Sciatic nerve (tissue), 2 donors: ENCODE results near the gene CD244. TPM values are rescaled to one million over a fixed set of nuclear protein-coding genes. Genes with fewer than 3 reads are reported as not detected.
A peak's percentile ranks its signal among the peaks of the same experiment; 100 is the strongest.
"Not testable (repeated sequence)": the region's sequence is repeated elsewhere in the genome, so short reads cannot be mapped to it uniquely, and the experiment has no call there.

ENCODE experiments used
- ATAC-seq: fragments of 200-7000 bp; cut with Tn5 transposase; one replicate; pipeline ENCODE4 v1.9.1; 2020; ENCODE audit warnings: mild to moderate bottlenecking, moderate library complexity
- DNase-seq: peaks from one replicate; pipeline ENCODE4 v3.0.0-alpha.2; 2020; ENCODE audit warnings: low spot score
- intact Hi-C: fragments of 100-400 bp; cut with DNase I; formaldehyde crosslinking; loops from one replicate; pipeline ENCODE4 v1.14.2; 2022
- total RNA-seq: library from RNA; stranded (reverse); fragmentation: NEBNext Ultra II Directional; extraction: Animal tissue kit (Norgen Biotek cat#: 25700); gene quantifications from one replicate; pipeline ENCODE4 v1.2.1, GENCODE V29; 2021
- donor health status: DM: no; HTN: no; CAD: no.
- donor health status: DM: no; HTN: no; CAD: no.

Gene CD244, protein sequence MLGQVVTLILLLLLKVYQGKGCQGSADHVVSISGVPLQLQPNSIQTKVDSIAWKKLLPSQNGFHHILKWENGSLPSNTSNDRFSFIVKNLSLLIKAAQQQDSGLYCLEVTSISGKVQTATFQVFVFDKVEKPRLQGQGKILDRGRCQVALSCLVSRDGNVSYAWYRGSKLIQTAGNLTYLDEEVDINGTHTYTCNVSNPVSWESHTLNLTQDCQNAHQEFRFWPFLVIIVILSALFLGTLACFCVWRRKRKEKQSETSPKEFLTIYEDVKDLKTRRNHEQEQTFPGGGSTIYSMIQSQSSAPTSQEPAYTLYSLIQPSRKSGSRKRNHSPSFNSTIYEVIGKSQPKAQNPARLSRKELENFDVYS
- total RNA-seq = 0.98 TPM

DNA sequence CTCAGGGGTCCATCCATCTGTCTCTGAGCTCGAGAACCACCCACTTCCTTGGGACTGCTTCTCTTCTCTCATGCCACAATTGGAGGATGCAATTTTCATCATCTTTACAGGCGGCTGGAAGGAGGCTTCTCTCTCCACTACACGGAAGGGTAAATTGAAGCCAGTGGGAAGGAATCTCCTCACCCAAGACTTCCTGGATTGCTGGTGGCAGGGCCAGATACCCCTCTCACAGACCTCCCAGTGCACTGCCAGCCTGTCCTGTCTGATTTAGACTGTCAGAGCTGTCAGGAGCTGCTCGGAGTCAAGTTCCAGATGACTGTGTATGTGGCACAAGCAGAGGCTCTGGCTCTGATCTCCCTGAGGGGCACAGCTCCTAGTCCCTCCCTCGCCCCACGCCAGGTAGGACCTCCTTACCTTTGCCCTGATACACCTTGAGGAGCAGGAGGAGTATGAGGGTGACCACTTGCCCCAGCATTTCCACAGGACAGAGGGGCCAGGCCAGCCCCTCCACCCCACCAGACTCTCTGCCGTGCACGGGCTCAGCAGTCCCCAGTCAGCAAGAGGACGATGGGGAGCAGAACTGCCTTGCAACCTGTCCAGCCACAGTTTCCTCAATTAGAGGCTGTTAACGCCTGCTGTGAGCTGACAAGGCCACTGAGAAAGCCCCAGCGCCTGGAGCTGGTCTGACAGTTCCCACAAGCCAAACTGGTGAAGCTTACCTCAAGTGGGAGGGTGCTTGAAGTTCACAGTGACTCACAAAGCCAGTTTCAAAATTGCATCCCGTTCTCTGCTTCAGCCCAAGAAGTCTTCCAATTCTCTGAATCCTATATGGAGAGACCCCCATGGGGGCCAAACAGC lies at the start of gene CD244:
Gene CD244, minus strand, starts transcription at position 685 of the 858 bp plus-strand sequence. Its CDS starts 210 bp downstream, at position 475.
- intact Hi-C loops = no loop called here
- ATAC-seq (peak; percentile 28), DNase-seq (no peak)

DNA sequence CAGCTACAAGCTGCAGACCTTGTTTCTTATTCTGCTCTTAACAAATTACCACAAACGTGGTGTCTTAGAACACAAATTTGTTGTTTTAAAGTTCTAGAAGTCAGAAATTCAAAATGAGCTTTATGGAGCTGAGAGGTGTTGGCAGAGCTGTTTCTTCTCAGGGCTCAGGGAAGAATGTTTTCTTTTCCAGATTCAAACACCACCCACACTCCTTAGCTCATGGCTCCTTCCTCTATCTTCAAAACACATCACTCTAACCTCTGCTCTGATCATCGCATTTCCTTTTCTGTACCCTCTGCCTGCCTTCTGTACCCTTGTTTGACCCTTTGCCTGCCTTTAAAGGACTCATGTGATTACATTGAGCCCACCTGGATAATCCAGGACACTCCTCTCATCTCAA lies 49.2 kb upstream of the CD244 start:
- DNase-seq (no peak), ATAC-seq (no peak)
- intact Hi-C loops = no loop called here

DNA sequence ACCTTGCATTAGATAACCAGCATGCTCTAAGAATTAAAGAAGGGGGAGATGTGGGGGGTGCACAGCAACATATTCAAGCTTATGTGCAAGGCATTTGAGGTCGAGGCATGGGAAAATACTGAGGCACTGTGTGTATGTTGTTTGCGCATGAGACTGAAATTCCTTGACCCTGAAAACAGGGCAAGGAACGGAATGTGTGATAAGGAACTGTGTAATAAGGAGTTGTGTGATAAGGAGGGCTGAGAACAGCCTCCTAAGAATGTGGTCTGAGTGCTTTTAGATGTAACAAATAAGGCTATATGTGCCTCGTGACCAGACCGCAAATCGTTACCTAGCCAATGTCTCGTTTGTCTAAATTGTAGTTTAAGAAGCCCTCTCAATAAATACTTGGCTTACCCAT lies 48.8 kb upstream of the CD244 start:
- ATAC-seq (no peak), DNase-seq (no peak)
- intact Hi-C loops = no loop called here

DNA sequence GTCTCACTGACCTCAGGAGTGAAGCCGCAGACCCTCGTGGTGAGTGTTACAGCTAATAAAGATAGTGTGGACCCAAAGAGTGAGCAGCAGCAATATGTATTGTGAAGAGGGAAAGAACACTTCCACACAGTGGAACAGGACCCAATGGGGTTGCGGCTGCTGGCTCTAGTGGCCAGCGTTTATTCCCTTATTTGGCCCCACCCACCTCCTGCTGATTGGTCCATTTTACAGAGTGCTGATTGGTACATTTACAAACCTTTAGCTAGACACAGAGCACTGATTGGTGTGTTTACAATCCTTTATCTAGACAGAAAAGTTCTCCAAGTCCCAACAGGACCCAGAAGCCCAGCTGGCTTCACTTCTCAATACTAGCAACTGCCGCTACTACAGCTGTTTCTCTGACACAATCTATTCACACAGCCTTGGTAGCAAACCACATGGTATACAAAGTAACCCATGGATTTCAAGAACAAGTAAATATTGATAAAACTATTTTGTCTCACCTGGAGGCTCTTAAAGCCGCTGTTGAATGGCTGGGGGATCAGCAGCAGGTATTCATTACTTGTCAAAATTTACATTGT lies 47.6 kb upstream of the CD244 start:
- intact Hi-C loops = no loop called here
- DNase-seq (no peak), ATAC-seq (no peak)

DNA sequence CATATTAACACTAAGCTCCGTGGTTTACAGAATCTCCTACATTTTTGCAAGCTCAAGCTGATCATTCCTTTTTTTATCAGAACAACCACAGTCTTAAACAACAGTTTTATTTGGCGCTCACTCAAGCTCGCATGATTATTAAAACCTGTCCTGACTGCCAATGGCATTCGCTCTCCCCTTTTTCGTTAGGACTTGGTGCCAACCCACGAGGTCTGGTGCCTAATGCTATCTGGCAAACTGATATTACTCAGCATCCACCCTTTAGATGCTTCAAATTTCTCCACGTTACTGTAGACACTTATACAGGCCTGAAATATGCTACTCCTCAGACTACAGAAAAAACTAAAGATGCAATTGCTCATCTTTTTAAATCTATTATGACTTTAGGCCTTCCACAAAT lies 45.3 kb upstream of the CD244 start:
- DNase-seq (no peak), ATAC-seq (no peak)
- intact Hi-C loops = no loop called here

DNA sequence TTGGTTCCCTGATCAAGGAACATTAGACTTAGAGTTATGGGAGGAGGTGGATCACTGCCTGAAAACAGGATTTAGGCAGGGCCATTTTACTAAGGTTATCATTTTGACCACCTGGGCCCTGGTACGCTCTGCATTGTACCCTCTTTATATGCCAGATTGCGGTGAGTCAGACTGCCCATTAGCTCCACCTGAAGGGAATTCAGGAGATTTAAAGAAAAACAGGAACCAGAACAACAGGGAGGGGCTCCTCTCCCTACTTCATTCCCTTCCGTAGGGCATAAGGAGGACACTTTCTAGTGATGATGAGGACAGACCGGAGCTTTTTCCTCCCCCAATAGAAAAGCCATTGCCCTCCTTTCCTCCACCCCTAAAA lies 42.9 kb upstream of the CD244 start:
- intact Hi-C loops = no loop called here
- ATAC-seq (no peak), DNase-seq (no peak)

DNA sequence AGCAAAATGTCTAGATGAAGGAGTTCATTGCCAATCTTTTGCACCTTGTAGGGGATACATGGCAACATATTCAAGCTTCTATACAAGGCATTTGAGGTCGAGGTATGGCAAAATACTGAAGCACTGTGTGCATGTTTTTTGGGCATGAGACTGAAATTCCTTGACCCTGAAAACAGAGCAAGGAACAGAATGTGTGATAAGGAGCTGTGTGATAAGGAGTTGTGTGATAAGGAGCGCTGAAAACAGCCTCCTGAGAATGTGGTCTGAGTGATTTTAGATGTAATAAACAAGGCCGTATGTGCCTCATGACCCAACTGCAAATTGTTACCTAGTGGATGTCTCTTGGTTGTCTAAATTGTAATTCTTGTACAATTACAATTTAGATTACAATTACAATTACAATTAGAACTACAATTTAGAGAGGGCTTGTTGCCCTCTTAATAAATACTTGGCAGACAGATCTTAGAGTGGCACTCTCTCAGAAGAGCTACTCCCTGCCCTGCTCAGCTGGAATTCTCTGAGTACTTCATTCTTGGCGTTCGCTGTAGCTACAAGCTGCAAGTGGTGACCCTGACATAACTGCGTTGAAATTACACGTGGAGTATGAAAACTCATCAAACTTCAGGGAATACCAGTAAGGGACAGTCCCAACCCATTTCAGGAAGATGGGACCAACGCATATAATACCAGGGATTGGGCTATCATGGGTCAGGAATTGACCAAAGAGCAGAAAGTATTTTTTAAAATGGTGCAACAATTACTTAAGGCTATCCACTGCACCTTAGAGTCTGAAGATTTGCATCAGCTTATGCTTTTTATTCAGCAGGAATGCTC lies 42.3 kb upstream of the CD244 start:
- ATAC-seq = no peak
- intact Hi-C loops = no loop called here
- DNase-seq = no peak

DNA sequence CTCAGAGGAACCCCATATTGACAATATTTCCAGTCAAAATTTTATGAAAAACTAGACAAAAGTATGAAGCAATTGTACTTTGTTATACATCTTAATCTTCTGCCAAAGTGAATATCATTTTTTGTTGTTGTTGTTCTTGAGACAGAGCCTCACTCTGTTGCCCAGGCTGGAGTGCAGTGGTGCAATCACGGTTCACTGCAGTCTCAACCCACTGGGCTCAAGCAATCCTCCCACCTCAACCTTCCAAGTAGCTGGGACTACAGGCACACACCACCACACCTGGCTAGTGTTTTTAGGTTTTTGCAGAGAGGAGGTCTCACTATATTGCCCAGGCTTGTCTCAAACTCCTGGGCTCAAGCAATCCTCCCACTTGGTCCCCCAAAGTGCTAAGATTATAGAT lies 39.6 kb upstream of the CD244 start:
- ATAC-seq, intact Hi-C loops, DNase-seq: not testable (repeated sequence)

DNA sequence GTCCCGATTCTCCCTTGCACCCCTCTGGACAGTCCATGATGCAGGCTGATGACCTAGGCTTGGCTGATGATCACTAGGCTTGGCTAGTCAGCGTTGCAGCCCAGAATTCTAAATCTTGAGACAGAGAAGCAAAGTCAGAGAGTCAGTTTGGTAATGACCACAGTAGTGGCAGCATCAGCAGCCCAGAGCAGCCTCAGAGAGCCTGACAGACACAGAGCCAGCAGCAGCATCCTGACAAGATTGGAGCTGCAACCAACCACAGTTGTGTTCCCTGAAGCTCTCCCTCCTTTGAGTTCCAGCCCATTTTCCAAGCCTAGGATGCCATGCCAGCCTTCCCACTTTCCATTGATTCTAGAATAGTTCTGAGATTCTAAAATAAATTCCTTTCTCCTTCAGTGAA lies 39.1 kb upstream of the CD244 start:
- no peak for ATAC-seq
- intact Hi-C loops = no loop called here
- no peak for DNase-seq

DNA sequence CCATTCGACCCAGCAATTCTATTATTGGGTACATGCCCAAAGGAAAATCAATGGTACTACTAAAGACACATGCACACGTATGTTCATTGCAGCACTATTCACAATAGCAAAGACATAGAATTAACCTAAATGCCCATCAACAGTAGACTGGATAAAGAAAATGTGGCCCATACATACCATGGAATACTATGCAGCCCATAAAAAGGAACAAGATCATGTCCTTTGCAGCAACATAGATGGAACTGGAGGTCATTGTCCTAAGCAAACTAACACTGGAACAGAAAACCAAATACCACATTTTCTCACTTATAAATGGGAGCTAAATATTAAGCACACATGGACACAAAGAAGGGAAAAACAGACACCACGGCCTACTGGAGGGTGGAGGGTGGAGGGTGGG lies 38.0 kb upstream of the CD244 start:
- ATAC-seq, DNase-seq, intact Hi-C loops: not testable (repeated sequence)

DNA sequence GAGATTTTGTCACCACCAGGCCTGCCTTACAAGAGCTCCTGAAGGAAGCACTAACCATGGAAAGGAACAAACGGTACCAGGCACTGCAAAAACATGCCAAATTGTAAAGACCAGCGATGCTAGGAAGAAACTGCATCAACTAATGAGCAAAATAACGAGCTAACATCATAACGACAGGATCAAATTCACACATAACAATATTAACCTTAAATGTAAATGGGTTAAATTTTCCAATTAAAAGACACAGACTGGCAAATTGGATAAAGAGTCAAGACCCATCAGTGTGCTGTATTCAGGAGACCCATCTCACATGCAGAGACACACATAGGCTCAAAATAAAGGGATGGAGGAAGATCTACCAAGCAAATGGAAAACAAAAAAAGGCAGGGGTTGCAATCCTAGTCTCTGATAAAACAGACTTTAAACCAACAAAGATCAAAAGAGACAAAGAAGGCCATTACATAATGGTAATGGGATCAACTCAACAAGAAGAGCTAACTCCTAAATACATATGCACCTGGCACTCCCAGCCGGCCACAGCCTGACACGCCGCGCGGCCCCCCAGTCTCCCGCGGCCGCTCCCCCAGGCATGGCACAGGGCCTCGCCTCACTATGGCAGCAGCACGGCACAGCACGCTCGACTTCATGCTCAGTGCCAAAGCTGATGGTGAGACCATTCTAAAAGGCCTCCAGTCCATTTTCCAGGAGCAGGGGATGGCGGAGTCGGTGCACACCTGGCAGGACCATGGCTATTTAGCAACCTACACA lies 31.9 kb upstream of the CD244 start:
- not testable (repeated sequence) for ATAC-seq

DNA sequence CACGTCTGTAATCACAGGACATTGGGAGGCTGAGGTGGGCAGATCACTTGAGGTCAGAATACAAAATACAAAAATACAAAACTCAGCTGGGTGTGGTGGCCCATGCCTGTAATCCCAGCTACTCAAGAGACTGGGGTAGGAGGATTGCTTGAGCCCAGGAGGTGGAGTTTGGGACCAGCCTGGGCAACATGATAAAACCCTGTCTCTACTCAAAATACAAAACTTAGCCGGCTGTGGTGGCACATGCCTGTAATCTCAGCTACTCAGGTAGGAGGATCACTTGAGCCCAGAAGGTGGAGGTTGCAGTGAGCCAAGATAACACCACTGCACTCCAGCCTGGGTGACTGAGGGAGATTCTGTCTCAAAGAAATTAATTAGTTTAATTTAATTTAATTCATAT lies 28.8 kb upstream of the CD244 start:
- no peak for DNase-seq
- intact Hi-C loops = no loop called here
- no peak for ATAC-seq

More for the DNA sequence above, 31.9 kb upstream of the CD244 start:
- DNase-seq, intact Hi-C loops: not testable (repeated sequence)

DNA sequence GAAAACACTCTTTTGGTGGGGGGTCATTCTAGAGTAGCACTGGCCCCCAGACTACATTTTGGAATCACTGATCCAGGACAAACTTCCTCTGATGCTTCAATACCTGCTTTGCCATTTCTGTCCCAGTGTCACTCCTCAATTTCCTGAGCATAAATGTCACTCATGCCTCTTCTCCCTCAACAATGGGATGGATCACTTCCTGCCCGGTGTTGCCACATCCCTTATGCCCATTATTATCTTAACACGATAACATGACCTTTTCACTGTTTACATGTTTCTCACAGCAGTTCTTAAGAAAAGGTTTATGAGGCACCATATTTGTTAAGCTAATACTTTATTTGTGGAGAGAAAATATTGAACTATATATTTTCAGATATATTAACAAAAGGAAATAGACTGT lies 26.2 kb upstream of the CD244 start:
- ATAC-seq (no peak), DNase-seq (no peak)
- intact Hi-C loops = no loop called here

DNA sequence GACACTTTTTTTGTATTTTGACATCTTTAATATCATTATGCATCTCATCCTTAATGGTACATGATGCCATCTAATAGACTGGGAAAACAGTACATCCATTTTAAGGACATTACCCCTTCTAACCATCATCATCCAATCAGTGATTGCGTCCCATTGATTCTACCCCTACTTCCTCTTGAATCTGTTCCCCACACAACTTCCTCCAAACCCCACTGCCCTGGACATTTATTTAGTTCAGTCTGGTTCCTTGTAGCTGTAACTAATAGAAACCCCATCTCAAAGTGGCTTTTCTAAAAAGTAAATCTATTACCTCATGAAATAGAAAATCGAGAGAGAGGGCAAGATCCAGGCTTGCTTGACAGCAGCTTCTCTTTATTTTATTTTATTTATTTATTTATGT lies 24.4 kb upstream of the CD244 start:
- ATAC-seq = no peak
- intact Hi-C loops = no loop called here
- no peak for DNase-seq

DNA sequence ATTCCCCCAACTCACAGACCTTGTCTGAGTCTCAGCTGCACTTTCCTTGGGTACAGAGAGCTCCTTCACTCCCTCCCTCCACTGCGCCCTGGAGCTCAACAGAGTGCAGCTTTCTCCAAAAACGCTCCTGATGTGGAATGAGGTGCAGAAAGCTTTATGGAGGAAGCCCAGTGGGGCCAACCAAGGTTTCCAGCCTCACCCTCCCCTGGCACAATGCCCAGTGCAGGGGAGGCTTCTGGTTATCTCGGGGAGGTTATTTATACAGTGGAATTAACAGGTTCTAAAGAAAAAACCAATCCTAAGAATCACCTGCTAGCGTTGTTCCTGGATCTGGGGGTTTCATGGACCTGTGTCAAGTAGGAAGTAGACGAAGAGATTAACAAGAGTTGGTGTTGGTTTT lies 22.4 kb upstream of the CD244 start, which contains the start of gene ITLN1:
Gene ITLN1, minus strand, starts transcription at position 139 of the 400 bp plus-strand sequence. CDS start 303 bp downstream, outside the sequence.
- DNase-seq = no peak
- ATAC-seq = no peak
- intact Hi-C loops = no loop called here

DNA sequence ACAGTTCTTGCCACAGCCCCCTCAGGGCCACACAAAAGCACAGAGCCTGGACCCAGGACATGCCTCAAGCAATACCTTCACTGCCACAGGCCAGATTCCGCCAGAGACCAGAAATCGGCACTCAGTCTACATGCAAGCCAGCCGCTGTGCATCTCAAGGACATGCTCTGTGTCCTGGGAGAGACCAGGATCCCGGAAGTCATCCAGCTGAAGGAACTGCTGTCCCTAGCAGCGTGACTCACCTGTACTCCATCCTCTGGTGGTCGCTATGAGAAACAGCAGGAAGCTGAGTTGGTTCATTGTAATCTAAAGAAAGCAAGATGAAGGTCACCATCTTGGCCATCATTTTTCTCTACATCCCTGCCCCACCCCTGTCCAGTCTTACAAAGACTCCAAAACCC lies 21.9 kb upstream of the CD244 start:
- no peak for ATAC-seq

DNA sequence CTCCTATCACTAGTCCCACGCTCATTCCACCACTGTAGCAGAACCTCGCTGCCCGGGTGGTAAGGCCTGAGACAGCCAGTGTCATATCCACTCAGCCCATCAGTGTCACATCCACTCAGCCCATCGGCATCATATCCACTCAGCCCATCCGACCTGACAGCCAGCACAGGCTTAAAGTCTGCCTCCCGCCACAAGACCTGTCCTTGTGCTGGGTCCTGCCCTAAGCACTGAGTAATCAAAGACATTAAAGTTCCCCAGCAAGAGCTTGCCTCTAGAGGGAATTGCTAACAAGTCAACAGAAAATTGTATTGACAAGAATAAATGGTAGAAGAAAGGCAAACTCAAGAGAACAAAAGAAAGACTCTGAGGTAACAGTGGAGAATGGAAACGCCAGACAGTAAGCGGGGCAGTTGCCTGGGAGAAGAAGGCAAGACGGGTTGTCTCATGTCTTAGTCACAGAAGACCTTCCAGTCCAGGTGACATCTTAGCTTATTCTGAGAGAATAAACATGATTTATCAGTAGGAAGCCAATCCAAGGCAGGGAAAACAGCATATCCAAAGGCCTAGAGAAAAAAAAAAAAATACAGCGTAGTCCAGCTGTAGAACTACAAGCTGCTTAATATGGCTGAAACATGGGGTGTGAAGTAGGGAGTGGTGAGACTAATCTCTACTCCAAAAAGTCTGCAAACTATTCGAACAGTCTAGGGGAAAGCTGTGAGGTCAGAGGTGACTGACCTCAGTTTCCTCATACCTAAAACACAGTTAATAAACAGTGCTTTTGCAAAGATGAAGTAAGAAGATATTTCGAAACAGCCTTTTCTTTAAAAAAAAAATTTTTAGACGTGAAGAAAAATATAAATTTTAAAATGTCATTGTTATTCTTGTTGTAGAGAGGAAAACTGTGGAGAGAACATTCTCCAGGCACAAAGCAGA lies 21.2 kb upstream of the CD244 start:
- ATAC-seq = no peak

More for the DNA sequence above, 21.9 kb upstream of the CD244 start:
- DNase-seq = no peak
- intact Hi-C loops = no loop called here

More for the DNA sequence above, 21.2 kb upstream of the CD244 start:
- intact Hi-C loops = no loop called here
- DNase-seq = no peak
